Suprapubic skin (tissue), 4 donors: Measurements from ENCODE around the gene ZNF19. TPM values are rescaled to one million over a fixed set of nuclear protein-coding genes. Genes with fewer than 3 reads are reported as not detected.
A peak's percentile ranks its signal among the peaks of the same experiment; 100 is the strongest.

Experiments
- DNase-seq, 2 donors: peaks; one replicate each; pipeline ENCODE4 v3.0.0-alpha.2; 2019; ENCODE audit warnings: low spot score in 2 of 2
- H3K27ac ChIP-seq: fragments of 200-600 bp; sonication (generic); one replicate; pipeline ENCODE4 v1.5.1; 2019
- H3K27me3 ChIP-seq: fragments of 200-600 bp; sonication (generic); one replicate; pipeline ENCODE4 v1.5.1; 2019
- H3K36me3 ChIP-seq: fragments of 200-600 bp; sonication (generic); one replicate; pipeline ENCODE4 v1.5.1; 2019
- H3K4me1 ChIP-seq: fragments of 200-600 bp; sonication (generic); one replicate; pipeline ENCODE4 v1.5.1; 2019
- H3K4me3 ChIP-seq: fragments of 200-600 bp; sonication (generic); one replicate; pipeline ENCODE4 v1.5.1; 2019; ENCODE audit warnings: mild to moderate bottlenecking
- H3K9me3 ChIP-seq: fragments of 200-600 bp; sonication (generic); one replicate; pipeline ENCODE4 v1.5.1; 2019
- CTCF ChIP-seq, 2 donors: fragments of 200-600 bp in 1 of 2; fragments of 450-650 bp in 1 of 2; sonication (generic) in 1 of 2; IDR thresholded peaks; one replicate each; pipeline ENCODE4 v1.5.1; 2016 to 2019; ENCODE audit warnings: antibody characterized with exemption in 2 of 2, mild to moderate bottlenecking in 1 of 2, moderate library complexity in 1 of 2
- EP300 ChIP-seq: sonication (generic); formaldehyde crosslinking; IDR thresholded peaks from one replicate; pipeline ENCODE4 v1.6.1; 2017; ENCODE audit warnings: antibody characterized with exemption
- POLR2A ChIP-seq, 2 donors: fragments of 450-650 bp; IDR thresholded peaks; one replicate each; pipeline ENCODE4 v1.6.1; 2017; ENCODE audit warnings: antibody characterized with exemption in 2 of 2, mild to moderate bottlenecking in 2 of 2, moderate library complexity in 2 of 2
- POLR2AphosphoS5 ChIP-seq, 3 donors: sonication (generic); formaldehyde crosslinking; IDR thresholded peaks; one replicate each; pipeline ENCODE4 v1.6.1; 2017; ENCODE audit warnings: antibody characterized with exemption in 3 of 3
- WGBS: methylation state at CpG from one replicate; pipeline ENCODE4 v1.1.5; 2018; 5-methylcytosine and 5-hydroxymethylcytosine counted together
- total RNA-seq, 4 donors: library from RNA; depleted of rRNA; stranded (reverse); fragments of >200 nt; gene quantifications; one replicate each; pipeline ENCODE4 v1.1.0, GENCODE V29; 2016

ZNF19 gene
- total RNA-seq, 4 donors from 2014 or later = 0.87 to 10.4 (median 5.3) TPM

GRCh38 chr16:71430744-71431143 is 58.4 kb downstream of the ZNF19 start:
- peaks cover 11% of the 10 kb centered on the region for H3K27me3 ChIP-seq
- 80% methylated on average over 6 of the region's 6 CpGs for WGBS
- H3K36me3 ChIP-seq = no peaks in the 10 kb centered on the region
- no peaks in the 10 kb centered on the region for H3K9me3 ChIP-seq
- H3K4me3 ChIP-seq = no peak overlapping the region
- no peak overlapping the region for H3K27ac ChIP-seq
- no peaks in the 10 kb centered on the region for H3K4me1 ChIP-seq
- DNase-seq = no peak
- TF ChIP-seq POLR2A (IDR thresholded peaks at IDR 0.05) = no peak
- no peak for TF ChIP-seq CTCF (IDR thresholded peaks at IDR 0.05)
- no peak for TF ChIP-seq EP300
- TF ChIP-seq POLR2AphosphoS5 (IDR thresholded peaks at IDR 0.05) = no peak

- 76% methylated on average over 3 of the region's 3 CpGs for WGBS
- TF ChIP-seq EP300 (no peak), POLR2A (IDR thresholded peaks at IDR 0.05) (no peak), POLR2AphosphoS5 (IDR thresholded peaks at IDR 0.05) (no peak), CTCF (IDR thresholded peaks at IDR 0.05) (no peak)
- H3K27me3 ChIP-seq = peaks cover 22% of the 10 kb centered on the region
Measured at GRCh38 chr16:71429581-71429980, 59.5 kb downstream of the ZNF19 start.

GRCh38 chr16:71428883-71429282 is 60.2 kb downstream of the ZNF19 start:
- DNase-seq = no peak
- no peak overlapping the region for H3K4me3 ChIP-seq
- no peaks in the 10 kb centered on the region for H3K4me1 ChIP-seq
- 84% methylated on average over 2 of the region's 2 CpGs for WGBS
- no peaks in the 10 kb centered on the region for H3K36me3 ChIP-seq
- peaks cover 29% of the 10 kb centered on the region for H3K27me3 ChIP-seq
- TF ChIP-seq POLR2A (IDR thresholded peaks at IDR 0.05) (no peak), EP300 (no peak), POLR2AphosphoS5 (IDR thresholded peaks at IDR 0.05) (no peak), CTCF (IDR thresholded peaks at IDR 0.05) (no peak)
- H3K27ac ChIP-seq = no peak overlapping the region
- H3K9me3 ChIP-seq = no peaks in the 10 kb centered on the region

More at GRCh38 chr16:71429581-71429980, 59.5 kb downstream of the ZNF19 start:
- H3K4me1 ChIP-seq = no peaks in the 10 kb centered on the region
- no peak overlapping the region for H3K4me3 ChIP-seq
- no peak for DNase-seq
- no peak overlapping the region for H3K27ac ChIP-seq
- no peaks in the 10 kb centered on the region for H3K36me3 ChIP-seq
- no peaks in the 10 kb centered on the region for H3K9me3 ChIP-seq

GRCh38 chr16:71428385-71428784 is 60.7 kb downstream of the ZNF19 start:
- DNase-seq = no peak
- no peak overlapping the region for H3K27ac ChIP-seq
- no peaks in the 10 kb centered on the region for H3K36me3 ChIP-seq
- H3K4me1 ChIP-seq = no peaks in the 10 kb centered on the region
- H3K4me3 ChIP-seq = no peak overlapping the region
- TF ChIP-seq POLR2AphosphoS5 (IDR thresholded peaks at IDR 0.05) = no peak
- TF ChIP-seq EP300 = no peak
- TF ChIP-seq POLR2A (IDR thresholded peaks at IDR 0.05) = no peak
- no peak for TF ChIP-seq CTCF (IDR thresholded peaks at IDR 0.05)
- H3K27me3 ChIP-seq = peaks cover 30% of the 10 kb centered on the region
- no peaks in the 10 kb centered on the region for H3K9me3 ChIP-seq

GRCh38 chr16:71426880-71427615 is 62.1 kb downstream of the ZNF19 start:
- TF ChIP-seq CTCF (IDR thresholded peaks at IDR 0.05) (no peak), EP300 (no peak), POLR2AphosphoS5 (IDR thresholded peaks at IDR 0.05) (no peak), POLR2A (IDR thresholded peaks at IDR 0.05) (no peak)
- peak in 1 of 2 donors; percentile 37 for DNase-seq
- Histone ChIP-seq H3K27me3 (peaks cover 36% of the 10 kb centered on the region), H3K36me3 (no peaks in the 10 kb centered on the region), H3K9me3 (no peaks in the 10 kb centered on the region), H3K27ac (no peak overlapping the region), H3K4me1 (no peaks in the 10 kb centered on the region), H3K4me3 (no peak overlapping the region)
- 73% methylated on average over 12 of the region's 12 CpGs for WGBS
